ENCODE results near the gene COL6A5.

Gene COL6A5

DNA sequence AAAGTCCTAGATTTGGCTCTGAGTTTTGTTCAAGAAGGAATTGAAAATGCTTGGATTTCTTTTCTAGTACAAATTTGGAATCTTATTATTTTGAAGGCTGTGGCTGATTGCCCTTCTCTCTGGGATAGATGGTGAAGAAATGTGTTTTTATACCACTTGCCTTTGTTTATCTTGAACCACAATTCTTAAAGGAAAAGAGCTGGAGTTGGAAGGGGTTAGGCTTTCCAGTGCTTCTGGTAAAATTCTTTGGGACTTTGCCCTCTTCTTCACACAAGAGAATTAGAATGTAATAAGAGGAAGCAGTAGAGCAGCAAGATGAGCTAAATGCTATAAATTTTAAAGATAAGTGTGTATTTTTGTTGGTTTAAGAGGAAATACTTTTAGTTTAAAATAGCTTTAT is 65.8 kb downstream of the COL6A5 start:
- no peak overlapping the region for H3K27ac ChIP-seq
- no peak for TF ChIP-seq CTCF (conservative IDR thresholded peaks at IDR 0.05)

DNA sequence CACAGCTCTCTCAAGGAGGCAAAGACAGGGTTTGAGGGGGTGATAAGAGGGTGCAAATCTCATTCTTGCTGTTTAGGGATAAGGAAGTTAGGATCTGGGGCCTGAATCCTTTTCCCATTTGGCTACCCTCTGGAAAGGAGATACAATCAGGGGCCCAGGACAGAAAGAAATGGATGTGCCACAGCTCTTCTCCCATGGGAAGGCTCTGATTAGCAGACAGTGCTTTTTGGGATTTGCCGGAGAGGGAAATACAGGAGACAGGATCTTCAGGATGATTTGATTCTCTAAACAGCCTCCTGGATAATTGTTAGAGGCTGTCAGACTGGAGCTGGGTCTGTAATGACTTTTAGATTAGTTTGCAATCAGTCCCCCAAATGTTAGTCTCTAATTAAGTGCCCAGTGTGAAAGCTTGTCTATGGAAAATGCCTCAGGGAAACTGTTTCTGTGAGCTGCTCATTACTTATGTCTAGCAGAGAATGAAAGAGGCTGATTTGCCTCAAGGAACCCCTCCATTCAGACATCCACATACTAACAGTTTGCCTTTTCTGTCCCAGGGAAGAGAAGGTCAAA is 67.6 kb downstream of the COL6A5 start:
- no peak overlapping the region for H3K27ac ChIP-seq
- no peak for TF ChIP-seq CTCF (conservative IDR thresholded peaks at IDR 0.05)

DNA sequence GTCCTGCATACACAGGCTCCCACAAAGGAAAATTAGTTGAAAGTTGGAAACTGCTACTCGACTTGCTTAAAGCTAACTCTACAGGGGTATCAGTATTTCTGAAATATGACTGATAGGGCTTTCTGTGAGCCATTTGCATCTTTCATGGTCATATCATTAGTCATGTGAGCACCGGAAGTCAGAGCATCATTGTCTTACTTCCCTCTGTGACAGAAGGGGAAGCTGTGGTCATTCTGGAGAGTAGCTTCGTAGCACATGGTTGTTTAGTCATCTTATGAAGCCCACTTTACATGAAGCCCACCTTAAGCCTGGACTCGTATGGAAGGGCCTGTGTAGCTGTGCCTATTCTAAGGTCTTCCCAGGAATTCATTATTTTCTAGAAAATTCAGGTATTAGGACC is 69.0 kb downstream of the COL6A5 start:
- no peak overlapping the region for H3K27ac ChIP-seq
- TF ChIP-seq CTCF (conservative IDR thresholded peaks at IDR 0.05): no peak

DNA sequence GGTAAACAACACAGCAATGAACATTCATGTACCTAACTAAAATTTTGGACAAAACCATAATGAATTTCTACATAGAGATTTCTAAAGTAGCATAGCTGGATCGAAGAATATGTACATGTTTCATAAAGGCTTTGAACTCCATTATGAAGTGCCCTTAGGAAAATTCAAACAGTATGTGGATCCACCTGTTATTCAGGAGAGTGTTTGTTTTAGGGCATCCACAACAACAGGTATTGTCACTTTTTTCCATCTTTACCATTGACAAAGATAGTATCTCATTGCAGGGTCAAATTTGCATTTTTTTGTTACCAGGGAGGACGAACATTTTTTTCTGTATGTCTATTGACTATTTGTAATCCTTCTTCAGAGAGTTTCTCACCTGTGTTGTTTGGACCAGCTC is 75.0 kb downstream of the COL6A5 start:
- H3K27ac ChIP-seq: no peak overlapping the region
- TF ChIP-seq CTCF (conservative IDR thresholded peaks at IDR 0.05): no peak

GRCh38 chr3:130423064-130423463 is 77.6 kb downstream of the COL6A5 start:
- H3K27ac ChIP-seq: no peak overlapping the region
- no peak for TF ChIP-seq CTCF (conservative IDR thresholded peaks at IDR 0.05)

DNA sequence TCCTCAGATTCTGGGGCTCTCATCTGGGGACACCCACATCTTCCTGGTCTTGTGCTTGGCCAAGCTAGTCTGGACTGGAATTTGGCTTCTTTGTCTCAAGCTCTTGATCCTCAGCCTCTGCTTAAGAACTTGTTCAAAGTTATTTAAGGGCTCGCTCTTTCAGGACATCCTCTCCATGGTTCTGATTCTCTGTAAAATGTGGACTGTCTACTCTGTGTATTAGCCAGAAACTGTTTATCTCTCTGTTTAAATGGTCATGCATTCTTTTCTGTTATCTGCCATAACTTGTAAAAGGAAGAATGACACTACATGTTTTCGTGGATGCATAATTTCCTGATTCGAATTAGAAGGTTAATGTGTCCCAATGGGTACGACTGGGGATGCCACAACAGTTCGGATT is 79.4 kb downstream of the COL6A5 start:
- peak overlapping the region; percentile 40 for H3K27ac ChIP-seq
- no peak for TF ChIP-seq CTCF (conservative IDR thresholded peaks at IDR 0.05)

GRCh38 chr3:130425484-130425883 is 80.0 kb downstream of the COL6A5 start:
- H3K27ac ChIP-seq: peak overlapping the region; percentile 40
- TF ChIP-seq CTCF (conservative IDR thresholded peaks at IDR 0.05): no peak

Data from VCaP (cell line).